GM21447 (cell line): Measurements from ENCODE around the gene CCDC184.
"Not testable (repeated sequence)": the region's sequence is repeated elsewhere in the genome, so short reads cannot be mapped to it uniquely, and the experiment has no call there.

Source experiments
- ATAC-seq: cut with Tn5 transposase; IDR thresholded peaks from one replicate; pipeline ENCODE4 v1.9.1; 2021; ENCODE audit not compliant: unreplicated experiment

CCDC184 gene

DNA sequence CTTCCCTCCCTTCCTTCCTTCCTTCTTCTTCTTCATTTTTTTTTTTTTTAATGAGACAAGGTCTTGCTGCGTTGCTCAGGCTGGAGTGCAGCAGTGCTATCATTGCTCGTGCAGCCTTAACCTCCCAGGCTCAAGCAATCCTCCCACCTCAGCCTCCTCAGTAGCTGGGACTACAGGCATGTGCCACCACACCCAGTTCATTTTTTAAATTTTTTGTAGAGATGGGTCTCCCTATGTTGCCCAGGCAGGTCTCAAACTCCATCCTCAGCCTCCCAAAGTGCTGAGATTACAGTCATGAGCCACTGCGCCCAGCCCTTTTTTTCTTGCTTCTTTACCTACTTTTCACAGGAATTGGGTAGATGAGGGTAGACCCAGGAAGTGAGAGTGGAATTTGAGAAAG is 18.1 kb downstream of the CCDC184 start:
- no peak for ATAC-seq

DNA sequence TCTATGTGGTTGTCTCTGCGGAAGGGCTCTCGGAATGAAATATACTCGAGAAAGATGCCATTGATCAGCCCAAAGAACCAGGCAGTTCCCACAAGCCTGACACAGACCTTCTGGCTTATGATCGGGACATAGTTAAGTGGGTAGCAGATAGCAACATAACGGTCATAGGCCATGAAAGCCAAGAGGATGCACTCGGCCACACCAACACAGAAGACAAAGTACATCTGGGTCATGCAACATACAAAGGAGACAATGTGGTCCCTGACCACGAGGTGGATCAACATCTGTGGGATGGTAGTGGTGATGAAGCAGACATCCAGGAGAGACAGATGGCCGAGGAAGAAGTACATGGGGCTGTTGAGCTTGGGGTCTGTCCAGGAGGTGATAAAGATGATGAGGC is 19.3 kb downstream of the CCDC184 start:
- ATAC-seq: no peak

DNA sequence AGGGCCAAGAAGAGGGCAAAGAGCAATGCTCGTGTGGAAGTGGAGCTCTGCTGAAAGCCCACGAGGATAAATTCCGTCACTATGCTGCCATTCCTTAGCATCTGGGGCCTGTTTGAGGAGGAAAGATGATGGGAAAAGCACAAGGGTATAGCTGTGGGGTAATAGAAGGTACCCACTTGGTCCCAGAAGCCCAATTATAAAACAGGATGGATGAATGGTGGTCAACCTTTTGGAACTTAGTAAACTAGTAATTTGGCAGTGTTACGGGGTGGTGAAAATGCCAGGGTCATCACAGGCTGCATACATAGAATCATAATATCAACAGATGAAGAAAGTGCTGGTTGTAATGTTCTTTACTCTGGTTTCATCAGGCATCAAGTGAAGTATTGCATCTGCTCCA is 19.7 kb downstream of the CCDC184 start, which contains the start of gene OR10AD1:
Gene OR10AD1, minus strand, starts transcription at position 101 of the 400 bp plus-strand sequence. Its CDS starts 0 bp downstream, at position 101.
- ATAC-seq: no peak

DNA sequence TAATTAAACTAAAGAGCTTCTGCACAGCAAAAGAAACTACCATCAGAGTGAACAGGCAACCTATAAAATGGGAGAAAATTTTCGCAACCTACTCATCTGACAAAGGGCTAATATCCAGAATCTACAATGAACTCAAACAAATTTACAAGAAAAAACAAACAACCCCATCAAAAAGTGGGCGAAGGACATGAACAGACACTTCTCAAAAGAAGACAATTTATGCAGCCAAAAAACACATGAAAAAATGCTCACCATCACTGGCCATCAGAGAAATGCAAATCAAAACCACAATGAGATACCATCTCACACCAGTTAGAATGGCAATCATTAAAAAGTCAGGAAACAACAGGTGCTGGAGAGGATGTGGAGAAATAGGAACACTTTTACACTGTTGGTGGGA is 26.1 kb downstream of the CCDC184 start:
- ATAC-seq: not testable (repeated sequence)

DNA sequence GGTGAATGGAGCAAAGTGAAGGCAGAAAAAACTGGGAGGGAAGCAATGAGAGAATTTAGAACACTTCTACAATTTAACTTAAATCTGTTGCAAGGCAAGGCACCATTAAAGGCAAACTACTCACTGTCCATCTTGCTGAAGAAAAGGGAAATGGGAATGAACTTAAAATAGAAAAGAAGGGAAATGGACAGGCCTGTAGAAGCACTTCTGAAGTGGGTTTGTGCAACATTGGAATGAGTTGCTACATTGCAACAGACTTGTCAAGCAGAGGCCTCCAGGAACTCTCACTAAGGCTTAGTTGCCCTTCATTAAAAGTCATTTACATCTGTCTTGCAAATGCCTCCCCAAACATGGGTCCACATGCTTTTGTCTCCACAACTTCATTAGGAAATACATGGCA is 33.3 kb downstream of the CCDC184 start:
- no peak for ATAC-seq

DNA sequence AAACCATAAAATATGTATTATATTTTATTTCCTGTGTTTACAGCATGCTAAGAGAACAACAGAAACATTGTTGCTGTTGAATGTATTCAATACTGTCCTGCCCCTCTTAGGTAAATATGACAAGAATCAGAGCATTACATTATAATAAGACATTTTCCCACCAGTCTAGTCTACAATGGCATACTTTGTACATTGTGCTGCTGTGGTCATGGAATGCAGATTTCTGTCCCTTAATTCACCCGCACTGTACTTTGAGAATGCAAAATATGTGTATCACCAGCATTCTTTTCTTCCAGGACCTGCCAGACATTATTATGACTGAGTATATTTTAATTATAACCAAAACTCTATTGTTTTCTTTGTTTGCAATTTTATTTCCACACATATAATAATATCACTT is 36.2 kb downstream of the CCDC184 start:
- ATAC-seq: no peak

DNA sequence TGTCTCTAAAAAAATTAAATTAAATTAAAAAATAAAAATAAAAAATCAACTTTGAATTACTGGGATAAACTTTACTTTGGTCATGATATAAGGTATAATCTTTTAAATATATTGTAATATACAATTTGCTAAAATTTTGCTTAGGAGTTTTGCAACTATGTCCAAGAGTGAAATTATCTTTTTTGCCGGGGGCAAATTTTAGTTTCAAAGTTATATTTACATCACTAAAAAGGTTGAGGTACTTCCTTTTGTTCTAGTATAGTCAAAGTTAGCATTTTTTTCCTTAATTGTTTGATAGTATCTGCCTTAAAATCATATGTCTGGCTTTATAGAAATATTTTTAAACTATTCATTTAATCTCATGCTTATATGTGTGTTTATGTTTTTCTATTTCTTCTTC is 37.3 kb downstream of the CCDC184 start:
- ATAC-seq: no peak

DNA sequence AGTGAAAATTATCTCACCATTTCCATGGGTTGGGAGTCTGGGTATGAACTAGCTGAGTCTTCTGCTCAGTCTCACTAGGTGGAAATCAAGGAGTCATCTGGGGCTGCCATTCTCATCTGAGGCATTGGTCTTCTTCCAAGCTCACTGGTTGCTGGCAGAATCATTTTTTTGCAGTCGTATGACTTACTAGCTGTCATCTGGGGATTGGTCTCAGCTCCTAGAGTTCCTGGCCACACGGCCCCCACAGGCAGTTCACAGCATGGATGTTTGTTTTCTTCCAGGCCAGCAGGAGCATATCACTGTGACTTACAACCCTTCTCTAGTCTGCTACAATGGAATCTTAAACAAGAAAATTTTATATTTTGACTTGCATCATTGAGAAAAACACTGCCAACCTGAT is 38.2 kb downstream of the CCDC184 start:
- ATAC-seq: no peak

DNA sequence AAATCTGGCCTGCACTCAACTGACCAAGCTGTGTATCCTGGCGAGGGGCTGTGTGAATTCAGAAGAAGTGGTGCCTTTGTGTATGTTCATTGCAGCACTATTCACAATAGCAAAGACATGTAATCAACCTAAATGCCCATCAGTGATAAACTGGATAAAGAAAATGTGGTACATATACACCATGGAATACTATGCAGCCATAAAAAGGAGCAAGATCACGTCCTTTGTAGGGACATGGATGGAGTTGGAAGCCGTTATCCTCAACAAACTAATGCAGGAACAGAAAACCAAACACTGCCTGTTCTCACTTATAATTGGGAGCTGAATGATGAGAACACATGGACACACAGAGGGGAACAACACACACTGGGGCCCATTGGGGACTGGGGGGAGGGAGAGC is 41.1 kb downstream of the CCDC184 start:
- ATAC-seq: not testable (repeated sequence)

DNA sequence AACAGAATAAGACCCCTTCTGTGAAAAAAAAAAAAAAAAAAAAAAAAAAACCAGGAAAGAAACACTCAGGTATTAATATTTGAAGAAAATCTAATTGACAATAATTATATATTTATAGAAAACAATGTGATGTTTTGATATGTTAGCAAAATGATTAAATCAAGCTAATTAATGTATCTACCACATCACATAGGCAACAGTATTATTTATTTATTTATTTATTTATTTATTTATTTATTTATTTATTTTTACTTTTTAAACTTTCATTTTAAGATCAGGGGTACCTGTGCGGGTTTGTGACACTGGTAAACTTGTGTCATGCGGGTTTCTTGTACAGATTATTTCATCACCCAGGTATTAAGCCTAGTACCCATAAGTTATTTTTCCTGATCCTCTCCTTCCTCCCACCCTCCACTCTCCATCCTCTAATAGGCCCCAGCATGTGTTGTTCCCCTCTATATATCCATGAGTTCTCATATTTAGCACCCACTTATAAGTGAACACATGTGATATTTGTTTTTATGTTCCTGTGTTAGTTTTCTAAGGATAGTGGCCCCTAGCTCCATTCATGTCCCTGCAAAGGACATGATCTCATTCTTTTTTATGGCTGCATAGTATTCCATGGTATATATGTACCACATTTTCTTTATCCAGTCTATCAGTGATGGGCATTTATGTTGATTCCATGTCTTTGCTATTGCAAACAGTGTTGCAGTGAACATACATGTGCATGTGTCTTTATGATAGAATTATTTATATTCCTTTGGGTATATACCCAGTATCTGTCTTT is 47.9 kb downstream of the CCDC184 start:
- ATAC-seq: not testable (repeated sequence)
